ENCODE data around the gene ANKRD44. TPM values are rescaled to one million over a fixed set of nuclear protein-coding genes. Genes with fewer than 3 reads are reported as not detected.

Gene ANKRD44
- total and polyA plus RNA-seq, 2 of the 8 experiments (the other 6 are each of a cell fraction or from before 2014, with no cell fraction given): 1.2 to 1.3 TPM

DNA sequence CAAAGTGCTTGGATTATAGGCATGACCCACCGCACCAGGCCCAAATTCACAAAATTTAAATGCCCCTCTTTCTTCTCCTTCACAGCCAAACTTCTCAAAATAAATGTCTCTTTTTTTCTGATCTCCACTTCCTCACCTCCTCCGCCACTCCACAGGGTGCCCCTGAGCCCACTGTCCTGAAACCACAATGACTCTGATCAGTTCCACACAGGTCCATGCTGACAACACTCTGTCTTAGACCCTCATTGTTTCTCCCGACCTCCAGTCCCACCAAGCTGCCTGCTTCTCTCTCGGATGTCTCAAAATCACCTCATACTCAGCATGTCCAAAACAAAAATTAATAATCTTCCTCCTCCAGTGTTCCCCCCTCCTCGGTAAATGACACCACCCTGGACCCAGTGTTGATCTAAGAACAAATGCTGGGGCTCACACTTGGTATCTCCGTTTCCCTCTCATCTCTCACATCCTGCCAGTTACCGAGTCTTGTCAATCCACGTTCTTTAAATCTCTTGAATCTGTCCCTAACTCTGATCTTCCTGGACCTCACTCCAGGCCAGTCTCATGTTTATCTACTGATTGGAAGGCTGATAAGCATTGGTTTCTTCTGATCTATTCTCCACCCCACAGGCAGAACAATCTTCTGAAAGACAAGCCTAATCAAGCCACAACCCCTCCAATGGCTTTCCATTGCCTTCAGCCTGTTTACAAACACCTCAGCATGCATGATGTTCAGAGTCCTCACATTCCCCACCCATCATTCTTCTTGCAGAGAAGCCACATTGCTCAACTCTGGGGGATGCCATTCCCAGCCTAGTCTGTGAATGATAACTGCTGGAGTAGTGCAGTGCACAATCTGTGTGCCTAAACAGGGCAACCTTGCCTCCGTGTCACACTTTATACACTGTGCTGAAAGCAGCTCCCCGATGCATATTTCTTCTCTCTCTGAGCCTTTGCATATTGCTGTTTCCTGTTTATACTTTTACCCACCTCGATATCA is 12.4 kb upstream of the ANKRD44 start:
- Histone ChIP-seq H3K4me1 (replicated peaks in 1 of 4; ENCODE audit: control insufficient read depth in 3 of 4, insufficient read depth in 4 of 4, low read length in 3 of 4) (no peaks in the 10 kb centered on the region), H2BK120ac (replicated peaks; ENCODE audit: low read depth, low read length) (no peak overlapping the region), H3K4me2 (ENCODE audit: insufficient read depth in 1 of 2, low read depth in 2 of 2, low read length in 2 of 2) (no peak overlapping the region), H3K56ac (replicated peaks; ENCODE audit: insufficient read length, low read depth, low read length) (no peak overlapping the region), H2AK5ac (ENCODE audit: low read depth, low read length) (no peak overlapping the region), H4K5ac (ENCODE audit: insufficient read length, low read depth, low read length) (no peak overlapping the region), H3K14ac (ENCODE audit: insufficient read length) (no peak overlapping the region), H2AFZ (ENCODE audit: low read length) (peak overlapping the region; percentile 82; the same call in 1 of the 2 replicates), H2BK15ac (ENCODE audit: low read length) (no peak overlapping the region), H3K27me3 (replicated peaks in 1 of 4; ENCODE audit: control insufficient read depth in 3 of 4, extremely low read depth in 1 of 4, insufficient read depth in 3 of 4, low read length in 3 of 4) (no peaks in the 10 kb centered on the region), H3K4ac (replicated peaks; ENCODE audit: insufficient read length, low read depth, low read length) (no peak overlapping the region), H4K8ac (ENCODE audit: extremely low read depth, insufficient read depth, low read length) (no peak overlapping the region), H3K79me1 (ENCODE audit: low read depth, low read length) (no peaks in the 10 kb centered on the region), H3K27ac (ENCODE audit: low read depth, low read length) (no peak overlapping the region), H3K79me2 (ENCODE audit: control insufficient read depth in 1 of 2, insufficient read depth in 2 of 2, low read length in 2 of 2) (no peaks in the 10 kb centered on the region), H3K36me3 (ENCODE audit: control insufficient read depth in 2 of 4, insufficient read depth in 4 of 4, low read length in 3 of 4) (no peaks in the 10 kb centered on the region), H2BK5ac (ENCODE audit: low read depth, low read length) (no peak overlapping the region), H4K91ac (replicated peaks; ENCODE audit: insufficient read length, low read length) (no peak overlapping the region), H2BK20ac (ENCODE audit: low read length) (no peak overlapping the region), H2BK12ac (ENCODE audit: low read depth, low read length) (no peak overlapping the region), H3K23me2 (ENCODE audit: low read depth, low read length) (no peaks in the 10 kb centered on the region), H3K23ac (ENCODE audit: insufficient read length) (peak overlapping the region; percentile 15), H3K4me3 (ENCODE audit: extremely low read depth in 1 of 4, insufficient read depth in 2 of 4, low read depth in 3 of 4, low read length in 4 of 4) (no peak overlapping the region), H3K9me3 (ENCODE audit: insufficient read depth in 2 of 2, low read depth in 1 of 2, low read length in 1 of 2) (no peaks in the 10 kb centered on the region), H4K20me1 (replicated peaks in 1 of 2; ENCODE audit: control insufficient read depth in 1 of 2, insufficient read depth in 2 of 2, low read length in 2 of 2) (no peaks in the 10 kb centered on the region), H3K9ac (replicated peaks in 1 of 4; ENCODE audit: extremely low read depth in 1 of 4, low read depth in 3 of 4, low read length in 3 of 4) (no peak overlapping the region), H3K18ac (ENCODE audit: extremely low read depth, low read length) (no peak overlapping the region; the same call in 1 of the 2 replicates)
- no peak for DNase-seq (ENCODE audit: low read depth in 1 of 2, low spot score in 2 of 2)
- 91% methylated on average over 11 of the region's 11 CpGs; no CpG with 5 or more reads in 1 of the 2 experiments for WGBS, 2 experiments (ENCODE audit: extremely low coverage in 1 of 2, insufficient coverage in 1 of 2, insufficient read length in 1 of 2, insufficient replicate concordance in 2 of 2, low coverage in 1 of 2, low lambda C conversion rate in 2 of 2, missing lambda C conversion rate in 1 of 2)
- POLR2A ChIA-PET (ENCODE audit: partially characterized antibody): interaction anchor here (0.9 kb wide), 1 partner anchor 13 kb away, joined by 3 read pairs; no protein-coding TSS in a partner anchor
- no peak for FAIRE-seq
- CTCF ChIA-PET (ENCODE audit: partially characterized antibody): interaction anchor here (1.0 kb wide), 1 partner anchor 210 kb away, joined by 3 read pairs; no protein-coding TSS in a partner anchor
- no peak for TF ChIP-seq CTBP2 (IDR thresholded peaks at IDR 0.05; ENCODE audit: borderline replicate concordance, insufficient read depth, insufficient read length, low read length)
- TF ChIP-seq, protein P1, sequence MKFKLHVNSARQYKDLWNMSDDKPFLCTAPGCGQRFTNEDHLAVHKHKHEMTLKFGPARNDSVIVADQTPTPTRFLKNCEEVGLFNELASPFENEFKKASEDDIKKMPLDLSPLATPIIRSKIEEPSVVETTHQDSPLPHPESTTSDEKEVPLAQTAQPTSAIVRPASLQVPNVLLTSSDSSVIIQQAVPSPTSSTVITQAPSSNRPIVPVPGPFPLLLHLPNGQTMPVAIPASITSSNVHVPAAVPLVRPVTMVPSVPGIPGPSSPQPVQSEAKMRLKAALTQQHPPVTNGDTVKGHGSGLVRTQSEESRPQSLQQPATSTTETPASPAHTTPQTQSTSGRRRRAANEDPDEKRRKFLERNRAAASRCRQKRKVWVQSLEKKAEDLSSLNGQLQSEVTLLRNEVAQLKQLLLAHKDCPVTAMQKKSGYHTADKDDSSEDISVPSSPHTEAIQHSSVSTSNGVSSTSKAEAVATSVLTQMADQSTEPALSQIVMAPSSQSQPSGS (IDR thresholded peaks at IDR 0.05; ENCODE audit: low read length): no peak
- TF ChIP-seq GABPA (IDR thresholded peaks at IDR 0.05; ENCODE audit: borderline replicate concordance, insufficient read depth, low read length): no peak
- no peak for TF ChIP-seq JUND (IDR thresholded peaks at IDR 0.05; ENCODE audit: low read length)
- TF ChIP-seq SUZ12 (IDR thresholded peaks at IDR 0.05; ENCODE audit: low read length): no peak
- TF ChIP-seq NRF1 (IDR thresholded peaks at IDR 0.05; ENCODE audit: low read depth, low read length): no peak
- TF ChIP-seq CEBPB (IDR thresholded peaks at IDR 0.05; ENCODE audit: low read depth, low read length): no peak
- TF ChIP-seq SAP30 (IDR thresholded peaks at IDR 0.05; ENCODE audit: insufficient read depth, insufficient replicate concordance, low read length): no peak
- TF ChIP-seq TAF7 (optimal IDR thresholded peaks at IDR 0.05; ENCODE audit: borderline replicate concordance, low read depth, low read length): no peak

Data from H1 (cell line).